GM23338 (cell line): ENCODE results near the gene NXN. TPM values are rescaled to one million over a fixed set of nuclear protein-coding genes. Genes with fewer than 3 reads are reported as not detected.

Experiments used
- ATAC-seq: fragments of 200-7000 bp; cut with Tn5 transposase; 3 replicates; pipeline ENCODE4 v1.9.1; 2020
- DNase-seq: peaks from one replicate; pipeline ENCODE4 v3.0.0-alpha.2; 2015; ENCODE audit warnings: low spot score
- H2AFZ ChIP-seq: fragments of 200-600 bp; sonication (generic); 2 replicates; pipeline ENCODE4 v1.8.0; 2016; ENCODE audit warnings: antibody characterized with exemption, mild to moderate bottlenecking, moderate library complexity
- H3F3A ChIP-seq: fragments of 200-600 bp; sonication (generic); replicated peaks from 2 replicates; pipeline ENCODE4 v1.8.0; 2017; ENCODE audit warnings: antibody characterized with exemption, mixed run types, low read depth
- H3K27ac ChIP-seq: fragments of 200-600 bp; sonication (generic); 2 replicates; pipeline ENCODE4 v1.6.1; 2016; ENCODE audit warnings: low read depth
- H3K27me3 ChIP-seq: fragments of 200-600 bp; sonication (generic); 2 replicates; pipeline ENCODE4 v1.8.0; 2016; ENCODE audit warnings: mild to moderate bottlenecking, mixed run types, moderate library complexity; ENCODE audit not compliant: insufficient read depth
- H3K36me3 ChIP-seq: fragments of 200-600 bp; sonication (generic); 2 replicates; pipeline ENCODE4 v1.8.0; 2016; ENCODE audit warnings: mild to moderate bottlenecking; ENCODE audit not compliant: insufficient read depth
- H3K4me1 ChIP-seq: fragments of 200-600 bp; sonication (generic); 2 replicates; pipeline ENCODE4 v1.8.0; 2016; ENCODE audit warnings: mild to moderate bottlenecking, moderate library complexity; ENCODE audit not compliant: insufficient read depth
- H3K4me2 ChIP-seq: fragments of 200-600 bp; sonication (generic); 2 replicates; pipeline ENCODE4 v1.7.1; 2017; ENCODE audit warnings: mixed run types
- H3K4me3 ChIP-seq: fragments of 200-600 bp; sonication (generic); 2 replicates; pipeline ENCODE4 v1.6.1; 2016; ENCODE audit warnings: mixed run types
- H3K79me2 ChIP-seq: fragments of 200-600 bp; sonication (generic); replicated peaks from 2 replicates; pipeline ENCODE4 v1.8.0; 2017; ENCODE audit warnings: mild to moderate bottlenecking; ENCODE audit not compliant: insufficient read depth
- H3K9me2 ChIP-seq: fragments of 200-600 bp; sonication (generic); 2 replicates; pipeline ENCODE4 v1.8.0; 2017; ENCODE audit not compliant: insufficient read depth
- H4K20me1 ChIP-seq: fragments of 200-600 bp; sonication (generic); replicated peaks from 2 replicates; pipeline ENCODE4 v1.8.0; 2017; ENCODE audit warnings: mild to moderate bottlenecking; ENCODE audit not compliant: insufficient read depth
- H3K27ac Mint-ChIP-seq: 2 replicates; pipeline ENCODE4 v1.8.0; 2020; ENCODE audit warnings: inconsistent platforms, mild to moderate bottlenecking, moderate library complexity, mixed read lengths
- H3K27me3 Mint-ChIP-seq: 3 replicates; pipeline ENCODE4 v1.8.0; 2022; ENCODE audit warnings: low read depth, mild to moderate bottlenecking, moderate library complexity, mixed read lengths, inconsistent platforms; ENCODE audit not compliant: insufficient read depth, poor library complexity
- H3K36me3 Mint-ChIP-seq: 3 replicates; pipeline ENCODE4 v1.8.0; 2021; ENCODE audit warnings: low read depth, mild to moderate bottlenecking, inconsistent platforms, moderate library complexity, mixed read lengths
- H3K4me1 Mint-ChIP-seq: 3 replicates; pipeline ENCODE4 v1.8.0; 2020; ENCODE audit warnings: mild to moderate bottlenecking, inconsistent platforms, mixed read lengths
- H3K4me3 Mint-ChIP-seq: 3 replicates; pipeline ENCODE4 v1.8.0; 2021; ENCODE audit warnings: moderate library complexity, mild to moderate bottlenecking, inconsistent platforms, mixed read lengths
- H3K9me3 Mint-ChIP-seq: 3 replicates; pipeline ENCODE4 v1.8.0; 2020; ENCODE audit warnings: moderate library complexity, mild to moderate bottlenecking, inconsistent platforms, mixed read lengths
- CREB1 ChIP-seq: fragments of 250-450 bp; sonication (Bioruptor Pico); IDR thresholded peaks from 2 replicates; pipeline ENCODE4 v1.5.0; 2020; ENCODE audit warnings: low read depth, mild to moderate bottlenecking, moderate library complexity
- ETS1 ChIP-seq: IDR thresholded peaks from 2 replicates; pipeline ENCODE4 v1.6.1; 2016; ENCODE audit warnings: antibody characterized with exemption
- EZH2 ChIP-seq: fragments of 200-600 bp; sonication (generic); IDR thresholded peaks from one replicate; pipeline ENCODE4 v1.8.0; 2017; ENCODE audit warnings: antibody characterized with exemption, mild to moderate bottlenecking, low read depth; ENCODE audit not compliant: unreplicated experiment
- EZH2phosphoT487 ChIP-seq: fragments of 200-600 bp; sonication (generic); IDR thresholded peaks from one replicate; pipeline ENCODE4 v1.8.1; 2018; ENCODE audit warnings: antibody characterized with exemption; ENCODE audit not compliant: unreplicated experiment
- JUNB ChIP-seq: IDR thresholded peaks from one replicate; pipeline ENCODE4 v1.6.1; 2016; ENCODE audit warnings: antibody characterized with exemption; ENCODE audit not compliant: unreplicated experiment
- NANOG ChIP-seq: IDR thresholded peaks from 2 replicates; pipeline ENCODE4 v1.6.1; 2016; ENCODE audit warnings: antibody characterized with exemption, borderline replicate concordance
- POLR2AphosphoS5 ChIP-seq: IDR thresholded peaks from 2 replicates; pipeline ENCODE4 v1.6.1; 2016; ENCODE audit warnings: antibody characterized with exemption, low read depth
- STAT1 ChIP-seq: IDR thresholded peaks from one replicate; pipeline ENCODE4 v1.6.1; 2016; ENCODE audit warnings: antibody characterized with exemption; ENCODE audit not compliant: unreplicated experiment
- ZNF114 ChIP-seq: fragments of 250-450 bp; sonication (Bioruptor Pico); IDR thresholded peaks from 2 replicates; pipeline ENCODE4 v1.5.0; 2020; ENCODE audit warnings: mild to moderate bottlenecking, moderate library complexity
- ZNF331 ChIP-seq: fragments of 250-450 bp; sonication (Bioruptor Pico); IDR thresholded peaks from 2 replicates; pipeline ENCODE4 v1.5.0; 2020; ENCODE audit warnings: low read depth, mild to moderate bottlenecking, moderate library complexity
- ZNF462 ChIP-seq: fragments of 250-450 bp; sonication (Bioruptor Pico); IDR thresholded peaks from 2 replicates; pipeline ENCODE4 v1.5.0; 2020; ENCODE audit warnings: mild to moderate bottlenecking, moderate library complexity
- polyA plus RNA-seq: library from polyadenylated mRNA; unstranded; fragments of >200 nt; fragmentation: Nextera tagmentation; extraction: Ambion mirVana; gene quantifications from 2 replicates; pipeline ENCODE4 v1.2.1, GENCODE V29; 2016
- total RNA-seq: library from RNA; depleted of rRNA; stranded (reverse); fragments of >200 nt; shearing (Covaris generic); gene quantifications from 2 replicates; pipeline ENCODE4 v1.2.3, GENCODE V29; 2014
- TF ChIP-seq, protein P1 (sequence below): IDR thresholded peaks from one replicate; pipeline ENCODE4 v1.6.1; 2018; ENCODE audit warnings: antibody characterized with exemption; ENCODE audit not compliant: unreplicated experiment
- TF ChIP-seq, protein P2 (sequence below), 2 experiments: fragments of 200-600 bp in 1 of 2; sonication (generic) in 1 of 2; conservative IDR thresholded peaks; 2 replicates each; pipeline versions ENCODE4 v1.5.1 to v1.6.1; 2016 to 2017; ENCODE audit warnings: antibody characterized with exemption in 2 of 2, low read depth in 2 of 2, mild to moderate bottlenecking in 2 of 2, moderate library complexity in 1 of 2

The NXN gene
- total and polyA plus RNA-seq, 2 experiments from 2014 or later, result 31.8 to 105 TPM

DNA sequence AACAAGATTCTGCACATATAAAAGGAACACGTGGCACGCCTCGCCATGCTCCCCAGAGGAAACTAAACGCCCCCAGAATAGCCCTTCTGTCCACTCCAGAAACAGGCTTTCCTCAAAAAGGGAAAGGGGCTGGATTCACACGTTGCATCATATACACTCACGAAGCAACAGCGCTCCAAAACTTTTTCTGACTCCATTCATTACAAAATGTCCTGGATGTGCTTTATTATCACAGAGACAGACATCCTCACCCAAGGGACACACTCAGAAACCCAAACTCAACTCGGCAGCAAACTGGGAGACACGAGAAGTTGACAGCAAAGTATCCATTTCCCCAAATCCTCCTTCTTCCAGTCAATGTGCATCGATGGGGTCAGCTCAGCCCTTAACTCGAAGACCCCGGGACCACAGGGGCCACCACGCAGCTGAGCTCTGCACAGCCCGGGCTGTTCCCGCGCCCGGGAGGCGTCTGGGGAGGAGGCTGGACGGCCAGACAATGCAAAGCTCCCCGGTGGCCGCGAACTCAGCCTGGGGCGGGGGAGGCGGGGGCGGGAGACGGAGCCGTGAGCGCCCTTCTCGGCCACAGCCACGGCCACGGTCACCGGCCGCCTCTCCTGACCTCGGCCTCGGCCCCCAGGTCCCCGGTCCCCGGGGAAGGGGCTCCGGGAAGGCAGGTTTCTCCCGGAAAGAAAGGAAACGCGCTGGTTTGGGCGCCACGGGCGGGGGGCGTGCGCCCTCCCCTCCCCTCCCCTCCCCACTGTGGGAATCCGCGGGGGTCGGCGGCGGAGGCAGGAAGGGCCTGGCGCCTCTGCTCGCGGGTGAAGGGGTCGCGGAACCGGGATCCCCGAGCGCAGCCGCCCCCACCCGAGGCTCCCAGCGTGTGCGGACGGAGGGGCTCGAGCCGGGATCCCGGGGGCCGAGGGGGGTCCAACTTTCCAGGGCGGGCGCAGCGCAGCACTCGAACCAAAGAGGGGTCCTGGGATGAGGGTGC lies 1.2 kb downstream of the NXN start:
- peak overlapping the region; percentile 78 for H3K4me3 ChIP-seq
- no peaks in the 10 kb centered on the region for H3K27me3 ChIP-seq
- TF ChIP-seq, protein P1, sequence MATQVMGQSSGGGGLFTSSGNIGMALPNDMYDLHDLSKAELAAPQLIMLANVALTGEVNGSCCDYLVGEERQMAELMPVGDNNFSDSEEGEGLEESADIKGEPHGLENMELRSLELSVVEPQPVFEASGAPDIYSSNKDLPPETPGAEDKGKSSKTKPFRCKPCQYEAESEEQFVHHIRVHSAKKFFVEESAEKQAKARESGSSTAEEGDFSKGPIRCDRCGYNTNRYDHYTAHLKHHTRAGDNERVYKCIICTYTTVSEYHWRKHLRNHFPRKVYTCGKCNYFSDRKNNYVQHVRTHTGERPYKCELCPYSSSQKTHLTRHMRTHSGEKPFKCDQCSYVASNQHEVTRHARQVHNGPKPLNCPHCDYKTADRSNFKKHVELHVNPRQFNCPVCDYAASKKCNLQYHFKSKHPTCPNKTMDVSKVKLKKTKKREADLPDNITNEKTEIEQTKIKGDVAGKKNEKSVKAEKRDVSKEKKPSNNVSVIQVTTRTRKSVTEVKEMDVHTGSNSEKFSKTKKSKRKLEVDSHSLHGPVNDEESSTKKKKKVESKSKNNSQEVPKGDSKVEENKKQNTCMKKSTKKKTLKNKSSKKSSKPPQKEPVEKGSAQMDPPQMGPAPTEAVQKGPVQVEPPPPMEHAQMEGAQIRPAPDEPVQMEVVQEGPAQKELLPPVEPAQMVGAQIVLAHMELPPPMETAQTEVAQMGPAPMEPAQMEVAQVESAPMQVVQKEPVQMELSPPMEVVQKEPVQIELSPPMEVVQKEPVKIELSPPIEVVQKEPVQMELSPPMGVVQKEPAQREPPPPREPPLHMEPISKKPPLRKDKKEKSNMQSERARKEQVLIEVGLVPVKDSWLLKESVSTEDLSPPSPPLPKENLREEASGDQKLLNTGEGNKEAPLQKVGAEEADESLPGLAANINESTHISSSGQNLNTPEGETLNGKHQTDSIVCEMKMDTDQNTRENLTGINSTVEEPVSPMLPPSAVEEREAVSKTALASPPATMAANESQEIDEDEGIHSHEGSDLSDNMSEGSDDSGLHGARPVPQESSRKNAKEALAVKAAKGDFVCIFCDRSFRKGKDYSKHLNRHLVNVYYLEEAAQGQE, result no peak
- TF ChIP-seq POLR2AphosphoS5 (no peak), EZH2 (no peak), NANOG (no peak), CREB1 (CRISPR knock-in tag) (no peak), EZH2phosphoT487 (no peak), STAT1 (no peak), ZNF462 (CRISPR knock-in tag) (no peak), ZNF331 (CRISPR knock-in tag) (no peak), ETS1 (no peak), ZNF114 (CRISPR knock-in tag) (no peak), JUNB (no peak)
- TF ChIP-seq, protein P2, sequence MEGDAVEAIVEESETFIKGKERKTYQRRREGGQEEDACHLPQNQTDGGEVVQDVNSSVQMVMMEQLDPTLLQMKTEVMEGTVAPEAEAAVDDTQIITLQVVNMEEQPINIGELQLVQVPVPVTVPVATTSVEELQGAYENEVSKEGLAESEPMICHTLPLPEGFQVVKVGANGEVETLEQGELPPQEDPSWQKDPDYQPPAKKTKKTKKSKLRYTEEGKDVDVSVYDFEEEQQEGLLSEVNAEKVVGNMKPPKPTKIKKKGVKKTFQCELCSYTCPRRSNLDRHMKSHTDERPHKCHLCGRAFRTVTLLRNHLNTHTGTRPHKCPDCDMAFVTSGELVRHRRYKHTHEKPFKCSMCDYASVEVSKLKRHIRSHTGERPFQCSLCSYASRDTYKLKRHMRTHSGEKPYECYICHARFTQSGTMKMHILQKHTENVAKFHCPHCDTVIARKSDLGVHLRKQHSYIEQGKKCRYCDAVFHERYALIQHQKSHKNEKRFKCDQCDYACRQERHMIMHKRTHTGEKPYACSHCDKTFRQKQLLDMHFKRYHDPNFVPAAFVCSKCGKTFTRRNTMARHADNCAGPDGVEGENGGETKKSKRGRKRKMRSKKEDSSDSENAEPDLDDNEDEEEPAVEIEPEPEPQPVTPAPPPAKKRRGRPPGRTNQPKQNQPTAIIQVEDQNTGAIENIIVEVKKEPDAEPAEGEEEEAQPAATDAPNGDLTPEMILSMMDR (conservative IDR thresholded peaks at IDR 0.05; ENCODE audit: low read depth in 2 of 2), result no peak
- H3K4me1 Mint-ChIP-seq, result peaks cover 42% of the 10 kb centered on the region
- H3K36me3 ChIP-seq, result no peaks in the 10 kb centered on the region
- H3K79me2 ChIP-seq, result peaks cover 55% of the 10 kb centered on the region
- ATAC-seq, result peak; percentile 41
- H2AFZ ChIP-seq, result no peak overlapping the region
- H3K4me1 ChIP-seq, result peaks cover 41% of the 10 kb centered on the region
- peak overlapping the region; percentile 75 for H3K27ac Mint-ChIP-seq
- no peak for DNase-seq
- H3K36me3 Mint-ChIP-seq, result no peaks in the 10 kb centered on the region; the same call in 2 of the 3 replicates
- no peak overlapping the region for H3K27ac ChIP-seq
- H3K4me2 ChIP-seq, result peak overlapping the region; percentile 90
- H3K9me2 ChIP-seq, result no peaks in the 10 kb centered on the region
- H3K4me3 Mint-ChIP-seq, result peak overlapping the region; percentile 85
- peaks cover 21% of the 10 kb centered on the region for H4K20me1 ChIP-seq
- peaks cover 7% of the 10 kb centered on the region; the same call in 1 of the 2 replicates for H3F3A ChIP-seq
- peaks cover 18% of the 10 kb centered on the region for H3K27me3 Mint-ChIP-seq
- H3K9me3 Mint-ChIP-seq, result no peaks in the 10 kb centered on the region; the same call in 2 of the 3 replicates
